HG03060 (cell line): Measurements from ENCODE around the gene SYT1.
A peak's percentile ranks its signal among the peaks of the same experiment; 100 is the strongest.

Experiments
- ATAC-seq: cut with Tn5 transposase; IDR thresholded peaks from one replicate; pipeline ENCODE4 v1.9.1; 2021; ENCODE audit warnings: low read depth, moderate number of reproducible peaks; ENCODE audit not compliant: unreplicated experiment

The SYT1 gene

DNA sequence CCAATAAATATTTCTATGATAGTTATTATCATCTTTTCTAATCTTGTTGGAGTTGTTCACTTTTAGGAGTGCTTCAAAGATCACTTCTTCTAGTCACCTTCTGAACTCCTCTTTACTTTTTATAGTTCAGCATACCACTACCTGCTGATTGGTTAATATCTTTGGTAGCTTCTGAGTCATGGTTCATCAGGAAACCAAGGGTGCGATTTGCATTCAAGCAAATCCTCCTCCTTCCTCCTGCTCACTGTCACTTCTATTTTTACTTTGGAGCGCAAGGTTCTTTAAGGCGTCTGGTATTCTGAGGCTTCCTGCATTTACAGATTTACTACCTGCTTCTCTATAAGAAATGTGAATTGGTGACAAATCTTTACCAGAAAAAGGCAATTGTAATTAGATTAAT is 24.0 kb downstream of the SYT1 start:
- ATAC-seq: peak; percentile 97

DNA sequence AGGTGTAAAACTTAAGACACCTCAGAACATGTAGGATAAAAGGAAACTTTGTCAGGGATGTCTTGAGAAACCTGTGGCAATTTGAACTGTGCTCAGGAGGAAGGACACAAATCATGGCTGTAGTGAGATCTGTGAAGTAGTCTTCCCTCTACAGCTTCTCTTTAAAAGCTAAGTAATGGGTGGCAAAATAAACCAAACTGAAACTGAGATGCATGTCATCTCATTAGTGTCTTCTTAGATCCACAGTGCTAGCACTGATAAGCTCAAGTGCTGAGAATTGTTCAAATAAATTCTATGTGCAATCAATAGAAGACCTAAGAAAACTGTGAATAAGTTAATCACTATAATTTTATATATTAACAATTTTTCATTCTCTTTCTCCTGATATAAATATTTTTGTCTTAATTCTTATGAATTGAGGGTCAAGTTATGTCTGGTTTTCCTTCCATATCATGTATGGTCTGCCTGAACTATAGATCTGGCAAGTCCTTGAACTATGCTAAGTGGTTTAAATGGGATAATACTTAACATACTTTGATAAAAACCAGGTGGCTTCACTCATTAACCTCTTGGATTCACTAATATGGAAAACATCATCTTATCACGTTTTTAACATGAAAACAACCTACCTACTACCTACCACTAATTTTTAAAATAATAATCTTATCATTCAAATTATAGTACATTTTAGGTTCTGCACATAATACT is 27.2 kb downstream of the SYT1 start:
- no peak for ATAC-seq

DNA sequence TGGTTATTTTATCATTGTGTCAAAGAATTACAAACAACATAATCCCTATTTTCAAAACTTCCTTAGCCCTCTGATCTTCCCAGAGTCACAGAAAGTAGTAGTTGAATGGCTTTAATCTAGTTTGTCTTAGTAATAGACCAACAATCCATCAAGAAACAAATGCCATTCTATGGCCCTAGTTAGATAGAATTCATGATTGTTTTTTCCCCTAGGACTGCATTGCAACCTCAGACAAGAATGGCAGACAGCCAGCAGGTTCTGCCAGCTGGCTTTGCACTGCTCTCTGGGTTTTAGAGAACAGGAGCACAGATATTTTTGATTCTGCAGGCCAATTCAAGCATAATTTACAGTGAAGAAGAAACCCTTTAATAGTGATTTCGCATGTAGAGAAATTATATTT is 33.8 kb downstream of the SYT1 start:
- no peak for ATAC-seq

GRCh38 chr12:78914859-78915331 is 50.3 kb downstream of the SYT1 start:
- no peak for ATAC-seq

GRCh38 chr12:78916845-78917480 is 52.4 kb downstream of the SYT1 start:
- ATAC-seq: no peak

GRCh38 chr12:78917513-78917912 is 52.9 kb downstream of the SYT1 start:
- ATAC-seq: no peak

DNA sequence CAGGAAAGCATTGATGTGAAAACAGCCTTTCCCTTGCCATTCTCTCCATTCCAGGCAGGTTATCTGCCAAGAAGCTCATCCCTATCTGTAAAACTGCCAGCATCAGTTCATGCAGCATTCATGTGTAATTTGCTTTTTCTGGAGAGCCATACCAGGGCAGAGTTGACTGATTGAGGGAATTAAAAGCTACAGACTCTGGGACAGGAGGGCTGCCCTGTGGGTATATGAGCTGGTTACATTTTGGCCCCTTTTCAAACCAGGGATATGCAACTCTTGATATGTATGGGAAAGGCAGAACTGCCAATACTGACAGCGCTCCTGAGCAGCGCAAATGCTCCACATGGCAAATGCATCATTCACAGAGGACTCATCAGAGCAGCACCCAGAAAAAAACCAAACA is 53.7 kb downstream of the SYT1 start:
- ATAC-seq: no peak

DNA sequence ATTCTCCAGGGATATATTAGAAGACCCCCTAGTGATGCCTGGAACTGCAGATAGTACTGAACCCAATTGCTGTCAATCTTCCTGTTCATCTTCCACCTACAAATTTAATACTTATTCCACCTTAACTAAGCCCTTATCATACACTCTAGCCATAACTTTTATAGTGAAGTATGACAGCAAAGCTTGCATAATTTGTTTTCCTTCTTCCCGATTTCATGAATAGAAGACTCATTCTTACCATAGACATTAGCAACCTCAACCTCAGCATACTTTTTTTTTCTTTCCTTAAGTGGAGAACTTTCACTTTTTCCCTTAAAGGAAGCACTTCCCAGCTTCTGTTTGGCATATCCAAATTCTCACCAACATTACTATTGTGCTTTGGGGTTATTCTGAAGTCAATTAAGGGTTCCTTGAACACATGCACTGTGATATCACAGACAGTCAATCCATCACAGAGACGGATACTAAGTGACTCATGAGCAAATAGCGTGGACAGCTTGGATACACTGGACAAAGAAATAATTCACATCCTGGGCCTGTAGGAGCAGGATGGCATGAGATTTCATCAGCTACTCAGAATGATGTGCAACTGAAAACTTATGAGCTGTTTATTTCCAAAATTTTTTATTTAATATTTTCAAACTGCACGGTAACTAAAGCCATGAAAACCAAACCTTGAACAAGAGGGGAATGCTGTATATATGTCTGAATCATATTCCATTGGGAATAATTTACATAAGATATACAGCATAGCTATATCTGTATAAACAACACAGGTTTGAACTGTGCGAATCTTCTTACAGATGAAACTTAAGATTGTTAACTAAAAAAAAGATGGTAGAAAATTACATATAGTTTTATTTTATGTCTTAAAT is 63.9 kb downstream of the SYT1 start:
- ATAC-seq: no peak

GRCh38 chr12:78929075-78929418 is 64.5 kb downstream of the SYT1 start:
- ATAC-seq: no peak

DNA sequence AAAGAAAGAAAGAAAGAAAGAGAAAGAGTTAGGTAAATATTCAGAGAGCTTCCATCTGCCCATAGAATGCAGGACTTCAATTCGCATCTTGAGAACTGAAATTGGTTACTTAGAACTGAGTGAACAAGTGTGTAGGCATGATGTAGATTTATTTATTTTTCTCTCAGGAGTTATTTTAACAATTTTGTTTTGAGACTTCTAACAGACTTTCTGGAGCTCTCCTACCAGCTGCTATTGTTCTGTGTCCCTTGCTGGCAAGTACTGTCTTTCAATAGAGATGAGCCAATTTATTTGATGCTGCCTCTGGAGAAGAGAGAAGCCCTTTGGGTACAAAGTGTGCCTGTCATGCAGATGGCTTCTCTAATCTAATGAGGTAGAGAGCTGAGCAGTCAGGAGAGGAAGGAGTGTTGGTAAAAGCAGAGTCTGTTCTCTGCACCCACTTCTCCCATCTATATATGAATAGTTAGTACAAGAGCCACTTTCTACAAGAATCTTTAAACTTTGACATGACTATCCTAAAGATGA is 67.0 kb downstream of the SYT1 start:
- no peak for ATAC-seq

DNA sequence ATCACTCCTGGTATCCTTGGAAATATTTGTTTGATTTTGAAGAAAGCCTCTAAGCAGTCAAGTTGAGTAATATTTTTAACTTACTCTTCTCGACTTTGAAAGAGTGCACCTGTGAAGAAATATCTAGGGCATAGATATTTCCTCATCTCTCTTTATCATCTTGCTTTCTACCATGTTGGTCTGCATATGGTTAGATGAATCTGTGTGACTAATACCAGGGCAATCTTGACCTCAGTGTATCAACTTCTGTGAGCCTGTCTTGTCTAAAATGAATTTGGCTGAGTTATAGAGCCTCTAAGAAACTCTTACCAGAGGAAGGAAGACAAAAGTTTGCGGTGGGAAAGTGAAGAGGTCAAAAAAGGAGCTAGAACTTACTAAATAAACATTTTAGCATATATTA is 68.4 kb downstream of the SYT1 start:
- no peak for ATAC-seq

- ATAC-seq: no peak
Observed at GRCh38 chr12:78938341-78939084, 73.9 kb downstream of the SYT1 start.

DNA sequence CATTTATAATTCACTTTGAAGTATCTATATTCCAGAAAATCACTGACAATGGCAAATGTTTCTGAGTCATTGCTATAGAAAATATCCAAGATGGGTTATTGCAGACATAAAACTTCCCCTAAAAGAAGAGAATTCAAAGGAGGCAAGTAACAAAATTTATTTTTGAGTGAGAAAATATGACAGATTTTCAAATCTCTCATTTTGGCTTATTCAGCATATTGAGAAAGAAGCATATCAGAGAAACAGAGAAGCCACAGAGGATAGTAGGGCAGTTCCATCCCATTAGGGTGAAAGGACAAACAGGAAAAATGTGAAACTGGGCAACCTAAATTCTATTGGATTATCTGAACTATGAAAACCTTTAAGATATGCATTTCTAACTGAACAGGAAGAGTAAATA is 85.0 kb downstream of the SYT1 start:
- no peak for ATAC-seq

- ATAC-seq: no peak
Observed at GRCh38 chr12:78951803-78952551, 87.4 kb downstream of the SYT1 start.

GRCh38 chr12:78952552-78952929 is 88.0 kb downstream of the SYT1 start:
- no peak for ATAC-seq

- ATAC-seq: no peak
Observed at GRCh38 chr12:78958941-78959340, 94.4 kb downstream of the SYT1 start.

DNA sequence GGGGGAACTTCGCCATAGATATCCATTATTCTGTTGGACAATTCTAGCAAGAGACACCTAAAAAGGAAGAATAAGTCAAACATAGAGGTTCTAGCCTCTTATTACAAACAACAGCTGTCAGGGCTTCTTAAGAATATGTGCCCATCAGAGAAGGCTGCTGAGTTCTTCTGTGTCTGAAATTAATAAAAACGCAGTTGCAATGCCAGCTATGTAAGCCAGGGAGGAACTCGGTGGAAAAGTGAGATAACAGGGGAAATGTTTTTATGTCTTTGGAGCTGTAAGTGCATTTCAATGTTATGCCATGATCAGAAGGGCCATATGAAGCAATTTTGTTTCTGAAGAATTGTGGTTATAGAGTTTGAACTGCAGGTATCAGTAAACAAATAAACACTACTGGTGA is 95.0 kb downstream of the SYT1 start:
- no peak for ATAC-seq

DNA sequence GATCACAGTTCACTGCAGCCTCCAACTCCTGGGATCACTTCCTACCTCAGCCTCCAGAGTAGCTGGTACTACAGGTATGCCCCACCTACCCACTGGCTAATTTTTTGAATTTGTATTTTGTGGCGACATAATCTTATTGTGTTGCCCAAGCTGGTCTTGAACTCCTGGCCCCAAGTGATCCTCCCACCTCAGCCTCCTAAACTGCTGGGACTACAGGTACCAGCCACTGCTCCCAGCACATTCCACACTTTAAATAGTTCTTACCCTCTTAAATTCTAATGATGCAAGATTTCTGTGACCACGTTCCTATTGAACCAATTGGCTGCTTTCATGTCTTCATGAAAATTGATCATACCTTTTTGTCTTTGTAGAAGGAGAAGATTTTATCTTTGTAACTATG is 96.6 kb downstream of the SYT1 start:
- no peak for ATAC-seq

DNA sequence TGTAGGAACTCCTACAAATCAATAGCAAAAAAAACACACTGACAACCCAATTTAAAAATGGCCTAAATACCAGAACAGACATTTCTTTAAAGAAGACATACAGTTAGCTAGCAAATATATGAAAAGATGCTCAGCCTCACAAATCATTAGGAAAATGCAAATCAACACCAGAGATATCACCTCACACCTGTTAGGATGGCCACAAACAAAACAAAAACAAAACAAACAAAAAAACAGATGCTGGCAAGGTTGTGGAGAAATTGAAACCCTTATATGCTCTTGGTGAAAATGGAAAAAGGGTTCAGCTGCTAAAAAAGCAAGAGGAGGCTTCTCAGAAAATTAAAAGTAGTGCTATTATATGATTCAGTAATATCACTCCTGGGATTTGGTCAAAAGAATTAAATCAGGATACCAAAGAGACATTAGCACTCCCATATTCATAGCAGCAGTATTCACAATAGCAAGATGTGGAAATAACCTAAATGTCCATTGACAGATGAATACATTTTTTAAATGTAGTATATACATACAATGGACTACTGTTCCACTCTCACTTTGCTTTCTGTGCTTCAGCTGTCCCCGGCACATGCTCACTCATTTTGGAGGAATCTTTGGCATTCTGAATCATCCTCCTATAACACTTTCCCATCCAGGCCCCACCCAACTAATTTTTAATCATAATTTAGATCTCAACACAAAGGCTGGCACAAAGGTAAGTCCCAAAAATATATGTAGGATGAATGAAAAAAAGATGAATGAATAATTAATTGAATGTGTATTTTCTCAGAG is 99.1 kb downstream of the SYT1 start:
- no peak for ATAC-seq
